ENCODE measurements around the gene MAGOHB. TPM values are rescaled to one million over a fixed set of nuclear protein-coding genes. Genes with fewer than 3 reads are reported as not detected.

MAGOHB gene
- total RNA-seq, 1 experiment from 2014 or later = 72.0 TPM

GRCh38 chr12:10595881-10596280 lies 17.5 kb downstream of the MAGOHB start:
- no peak overlapping the region for H3K4me3 ChIP-seq (ENCODE audit: low read depth, low read length, poor library complexity, severe bottlenecking)
- H3K4me1 ChIP-seq (ENCODE audit: insufficient read depth, low read length, poor library complexity, severe bottlenecking) = no peaks in the 10 kb centered on the region
- no TSS peak for BruUV-seq (replicated peaks)
- H3K36me3 ChIP-seq (ENCODE audit: insufficient read depth, low read length, poor library complexity, severe bottlenecking) = no peaks in the 10 kb centered on the region
- ChIA-PET CTCF (no interaction called here), POLR2A (ENCODE audit: low non-redundant PET) (no interaction called here)
- H3K9me3 ChIP-seq (ENCODE audit: low read depth, low read length, poor library complexity, severe bottlenecking) = no peaks in the 10 kb centered on the region
- H3K27ac ChIP-seq (ENCODE audit: low read depth, low read length, poor library complexity, severe bottlenecking) = no peak overlapping the region
- no peak for TF ChIP-seq CTCF (conservative IDR thresholded peaks at IDR 0.05; ENCODE audit: low read depth, low read length)
- no peak for TF ChIP-seq EZH2 (IDR thresholded peaks at IDR 0.05; ENCODE audit: borderline replicate concordance, low read depth, low read length, poor library complexity, severe bottlenecking)
- intact Hi-C loops (cut with micrococcal nuclease; ENCODE audit: unreplicated experiment) = no loop called here
- no peak for DNase-seq (ENCODE audit: low spot score)
- no peaks in the 10 kb centered on the region for H3K27me3 ChIP-seq (replicated peaks; ENCODE audit: insufficient read depth, low read depth, low read length, poor library complexity)

- intact Hi-C loops (cut with micrococcal nuclease; ENCODE audit: unreplicated experiment) = no loop called here
- POLR2A ChIA-PET (ENCODE audit: low non-redundant PET) = no interaction called here
- no TSS peak for BruUV-seq (replicated peaks)
- CTCF ChIA-PET = no interaction called here
- Histone ChIP-seq H3K4me3 (ENCODE audit: low read depth, low read length, poor library complexity, severe bottlenecking) (no peak overlapping the region), H3K27me3 (replicated peaks; ENCODE audit: insufficient read depth, low read depth, low read length, poor library complexity) (no peaks in the 10 kb centered on the region), H3K9me3 (ENCODE audit: low read depth, low read length, poor library complexity, severe bottlenecking) (no peaks in the 10 kb centered on the region), H3K27ac (ENCODE audit: low read depth, low read length, poor library complexity, severe bottlenecking) (no peak overlapping the region), H3K36me3 (ENCODE audit: insufficient read depth, low read length, poor library complexity, severe bottlenecking) (no peaks in the 10 kb centered on the region), H3K4me1 (ENCODE audit: insufficient read depth, low read length, poor library complexity, severe bottlenecking) (no peaks in the 10 kb centered on the region)
- no peak for DNase-seq (ENCODE audit: low spot score)
- TF ChIP-seq CTCF (conservative IDR thresholded peaks at IDR 0.05; ENCODE audit: low read depth, low read length) (no peak), EZH2 (IDR thresholded peaks at IDR 0.05; ENCODE audit: borderline replicate concordance, low read depth, low read length, poor library complexity, severe bottlenecking) (no peak)
Measured at GRCh38 chr12:10590966-10591365, 22.4 kb downstream of the MAGOHB start.

GRCh38 chr12:10584415-10584814 lies 29.0 kb downstream of the MAGOHB start:
- H3K27ac ChIP-seq (ENCODE audit: low read depth, low read length, poor library complexity, severe bottlenecking) = no peak overlapping the region
- no peaks in the 10 kb centered on the region for H3K4me1 ChIP-seq (ENCODE audit: insufficient read depth, low read length, poor library complexity, severe bottlenecking)
- H3K36me3 ChIP-seq (ENCODE audit: insufficient read depth, low read length, poor library complexity, severe bottlenecking) = no peaks in the 10 kb centered on the region
- no peak overlapping the region for H3K4me3 ChIP-seq (ENCODE audit: low read depth, low read length, poor library complexity, severe bottlenecking)
- BruUV-seq (replicated peaks) = no TSS peak
- intact Hi-C loops (cut with micrococcal nuclease; ENCODE audit: unreplicated experiment) = no loop called here
- POLR2A ChIA-PET (ENCODE audit: low non-redundant PET) = no interaction called here
- CTCF ChIA-PET = no interaction called here
- no peaks in the 10 kb centered on the region for H3K9me3 ChIP-seq (ENCODE audit: low read depth, low read length, poor library complexity, severe bottlenecking)
- TF ChIP-seq EZH2 (IDR thresholded peaks at IDR 0.05; ENCODE audit: borderline replicate concordance, low read depth, low read length, poor library complexity, severe bottlenecking) (no peak), CTCF (conservative IDR thresholded peaks at IDR 0.05; ENCODE audit: low read depth, low read length) (no peak)
- H3K27me3 ChIP-seq (replicated peaks; ENCODE audit: insufficient read depth, low read depth, low read length, poor library complexity) = no peaks in the 10 kb centered on the region
- DNase-seq (ENCODE audit: low spot score) = no peak
